Bronchial epithelial cell (primary cell): ENCODE data around the gene ACOXL. TPM values are rescaled to one million over a fixed set of nuclear protein-coding genes. Genes with fewer than 3 reads are reported as not detected.

Source experiments
- DNase-seq: peaks from one replicate; pipeline ENCODE4 v3.0.0-alpha.2; 2010; ENCODE audit warnings: low read depth
- FAIRE-seq: peaks from 2 replicates; lab custom pipeline; 2011; peaks lifted over from hg19 to GRCh38; lab: Jason Lieb, UNC
- H3K27me3 ChIP-seq: 2 replicates; pipeline ENCODE4 v1.5.1; 2011; ENCODE audit warnings: low read length; ENCODE audit not compliant: control insufficient read depth, insufficient read depth
- H3K36me3 ChIP-seq: 2 replicates; pipeline ENCODE4 v1.5.1; 2011; ENCODE audit warnings: low read length; ENCODE audit not compliant: control insufficient read depth, insufficient read depth
- H3K4me3 ChIP-seq: 2 replicates; pipeline ENCODE4 v1.5.1; 2011; ENCODE audit warnings: mild to moderate bottlenecking, low read depth, low read length, control low read depth
- CTCF ChIP-seq: IDR thresholded peaks from 2 replicates; pipeline ENCODE4 v1.5.1; 2011; ENCODE audit warnings: mild to moderate bottlenecking, moderate library complexity, low read length, control low read depth, inconsistent platforms; ENCODE audit not compliant: insufficient read depth, severe bottlenecking
- total RNA-seq: library from RNA; depleted of rRNA; stranded (reverse); fragments of >200 nt; gene quantifications from 2 replicates; pipeline ENCODE4 v1.2.1, GENCODE V29; 2014

ACOXL gene
- total RNA-seq, 1 donor from 2014 or later: not detected

GRCh38 chr2:110955045-110955444 lies 222.7 kb downstream of the ACOXL start:
- TF ChIP-seq CTCF: no peak
- Histone ChIP-seq H3K4me3 (no peak overlapping the region), H3K27me3 (no peaks in the 10 kb centered on the region), H3K36me3 (no peaks in the 10 kb centered on the region)
- no peak for FAIRE-seq
- DNase-seq: no peak

- Histone ChIP-seq H3K27me3 (no peaks in the 10 kb centered on the region), H3K36me3 (no peaks in the 10 kb centered on the region), H3K4me3 (no peak overlapping the region)
- DNase-seq (no peak), FAIRE-seq (no peak)
- TF ChIP-seq CTCF: no peak
Observed at GRCh38 chr2:110955556-110955955, 223.2 kb downstream of the ACOXL start.

- TF ChIP-seq CTCF: no peak
- no peaks in the 10 kb centered on the region for H3K27me3 ChIP-seq
- FAIRE-seq (no peak), DNase-seq (no peak)
- H3K36me3 ChIP-seq: no peaks in the 10 kb centered on the region
- no peak overlapping the region for H3K4me3 ChIP-seq
Observed at GRCh38 chr2:110957293-110957692, 224.9 kb downstream of the ACOXL start.

- no peak overlapping the region for H3K4me3 ChIP-seq
- no peak for TF ChIP-seq CTCF
- DNase-seq: no peak
- no peaks in the 10 kb centered on the region for H3K36me3 ChIP-seq
- FAIRE-seq: no peak
- no peaks in the 10 kb centered on the region for H3K27me3 ChIP-seq
Observed at GRCh38 chr2:110958346-110959119, 226.2 kb downstream of the ACOXL start.

- no peak for DNase-seq
- H3K4me3 ChIP-seq: no peak overlapping the region
- no peaks in the 10 kb centered on the region for H3K27me3 ChIP-seq
- no peak for FAIRE-seq
- TF ChIP-seq CTCF: no peak
- no peaks in the 10 kb centered on the region for H3K36me3 ChIP-seq
Observed at GRCh38 chr2:110959198-110959597, 226.8 kb downstream of the ACOXL start.

GRCh38 chr2:110960281-110960680 lies 227.9 kb downstream of the ACOXL start:
- TF ChIP-seq CTCF: no peak
- DNase-seq: no peak
- Histone ChIP-seq H3K36me3 (no peaks in the 10 kb centered on the region), H3K27me3 (no peaks in the 10 kb centered on the region), H3K4me3 (no peak overlapping the region)
- no peak for FAIRE-seq
